Cardiac septum (tissue), 1 donor: ENCODE measurements around the gene CNDP1. TPM values are rescaled to one million over a fixed set of nuclear protein-coding genes. Genes with fewer than 3 reads are reported as not detected.

Source experiments
- DNase-seq: peaks from one replicate; pipeline ENCODE4 v3.0.0-alpha.2; 2020; ENCODE audit warnings: low spot score
- intact Hi-C: fragments of 100-400 bp; cut with DNase I; formaldehyde crosslinking; loops from one replicate; pipeline ENCODE4 v1.14.0; 2022
- total RNA-seq: library from RNA; stranded (reverse); fragmentation: NEBNext Ultra II Directional; extraction: Animal tissue kit (Norgen Biotek cat#: 25700); gene quantifications from one replicate; pipeline ENCODE4 v1.2.1, GENCODE V29; 2021
- donor health status: DM: no; HTN: no; CAD: no.

Gene CNDP1
- total RNA-seq, 1 donor from 2014 or later, result not detected

DNA sequence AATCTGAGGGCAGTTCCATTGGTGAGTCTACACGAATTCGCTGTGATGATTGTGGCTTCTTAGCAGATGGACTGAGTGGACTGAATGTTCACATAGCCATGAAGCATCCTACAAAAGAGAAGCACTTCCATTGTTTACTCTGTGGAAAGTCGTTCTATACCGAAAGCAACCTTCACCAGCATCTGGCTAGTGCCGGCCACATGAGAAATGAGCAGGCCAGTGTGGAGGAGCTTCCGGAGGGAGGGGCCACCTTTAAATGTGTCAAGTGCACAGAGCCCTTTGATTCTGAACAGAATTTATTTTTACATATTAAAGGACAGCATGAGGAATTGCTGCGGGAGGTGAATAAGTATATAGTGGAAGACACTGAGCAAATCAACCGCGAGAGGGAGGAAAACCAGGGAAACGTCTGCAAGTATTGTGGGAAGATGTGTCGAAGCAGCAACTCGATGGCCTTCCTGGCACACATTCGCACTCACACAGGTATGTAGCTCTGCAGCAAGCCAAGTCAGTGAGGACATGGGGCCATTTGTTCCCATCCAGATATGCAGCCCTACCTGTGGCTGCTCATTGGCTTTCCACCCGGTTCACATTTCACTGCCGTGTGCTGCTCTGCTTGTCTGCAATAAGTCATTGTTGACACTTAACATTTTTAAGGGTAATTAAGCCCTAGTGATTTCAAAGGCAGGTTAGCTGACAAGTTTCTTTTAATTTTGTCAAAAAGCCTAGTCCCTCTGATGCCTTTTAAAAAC is 101.1 kb downstream of the CNDP1 start:
- DNase-seq, result no peak
- intact Hi-C loops, result no loop called here

Other genes with a start within 250 kb of the CNDP1 start
- gene CYB5A, start 242.5 kb upstream of the CNDP1 start, total RNA-seq, result 57.2 TPM
- not detected for gene C18orf63, start 218.7 kb upstream of the CNDP1 start, total RNA-seq
- 5.9 TPM for gene DIPK1C, start 77.2 kb upstream of the CNDP1 start, total RNA-seq
- gene CNDP2, start 38.1 kb upstream of the CNDP1 start, total RNA-seq, result 65.7 TPM
- 14.1 TPM for gene ZNF407, start 63.4 kb downstream of the CNDP1 start, total RNA-seq